Fibroblast of pulmonary artery (primary cell): ENCODE data around the gene PEAR1.
A peak's percentile ranks its signal among the peaks of the same experiment; 100 is the strongest.

ENCODE experiments used
- DNase-seq: peaks from one replicate; pipeline ENCODE4 v3.0.0-alpha.2; 2010; ENCODE audit warnings: low read depth
- H3K4me3 ChIP-seq: replicated peaks from 2 replicates; pipeline ENCODE4 v1.5.1; 2011; ENCODE audit warnings: low read depth, mild to moderate bottlenecking, control low read depth, low read length, moderate library complexity
- CTCF ChIP-seq: IDR thresholded peaks from 2 replicates; pipeline ENCODE4 v1.5.1; 2011; ENCODE audit warnings: mild to moderate bottlenecking, control low read depth, low read length, inconsistent platforms; ENCODE audit errors: missing control alignments

PEAR1 gene

GRCh38 chr1:156874572-156875340 is 18.8 kb upstream of the PEAR1 start:
- H3K4me3 ChIP-seq, result no peak overlapping the region
- no peak for DNase-seq
- TF ChIP-seq CTCF, result no peak

- H3K4me3 ChIP-seq, result no peak overlapping the region
- TF ChIP-seq CTCF, result no peak
- no peak for DNase-seq
Observed at GRCh38 chr1:156875341-156875615, 18.2 kb upstream of the PEAR1 start.

- DNase-seq, result no peak
- TF ChIP-seq CTCF, result peak; percentile 20
- no peak overlapping the region for H3K4me3 ChIP-seq
Observed at GRCh38 chr1:156876281-156876680, 17.2 kb upstream of the PEAR1 start.

GRCh38 chr1:156877433-156878170 is 15.9 kb upstream of the PEAR1 start:
- no peak overlapping the region for H3K4me3 ChIP-seq
- no peak for TF ChIP-seq CTCF
- no peak for DNase-seq

GRCh38 chr1:156879876-156880275 is 13.6 kb upstream of the PEAR1 start:
- no peak for TF ChIP-seq CTCF

GRCh38 chr1:156880473-156880872 is 13.0 kb upstream of the PEAR1 start:
- DNase-seq, result no peak
- H3K4me3 ChIP-seq, result no peak overlapping the region
- no peak for TF ChIP-seq CTCF

More at GRCh38 chr1:156879876-156880275, 13.6 kb upstream of the PEAR1 start:
- no peak overlapping the region for H3K4me3 ChIP-seq
- no peak for DNase-seq

GRCh38 chr1:156881101-156881500 is 12.4 kb upstream of the PEAR1 start:
- TF ChIP-seq CTCF, result no peak
- no peak for DNase-seq
- H3K4me3 ChIP-seq, result no peak overlapping the region
